ENCODE data around the gene ADD3. TPM values are rescaled to one million over a fixed set of nuclear protein-coding genes. Genes with fewer than 3 reads are reported as not detected.

Gene ADD3
- total and polyA plus RNA-seq, 2 of the 13 experiments (the other 11 are each of a cell fraction or from before 2014, with no cell fraction given), result 44.7 to 57.5 TPM

- Histone ChIP-seq H3K36me3 (replicated peaks in 1 of 2; ENCODE audit: control insufficient read depth in 1 of 2, insufficient read depth in 2 of 2, low read length in 2 of 2) (no peaks in the 10 kb centered on the region), H3K4me2 (ENCODE audit: low read depth, low read length) (no peak overlapping the region), H3K9ac (ENCODE audit: insufficient read depth, low read depth, low read length) (no peak overlapping the region), H3K27me3 (ENCODE audit: control insufficient read depth in 1 of 2, insufficient read depth in 2 of 2, low read length in 2 of 2) (no peaks in the 10 kb centered on the region), H4K20me1 (ENCODE audit: insufficient read depth, low read length) (no peaks in the 10 kb centered on the region), H3K4me3 (replicated peaks in 1 of 3; ENCODE audit: insufficient read depth in 1 of 3, low read depth in 2 of 3, low read length in 3 of 3) (no peak overlapping the region), H3K9me3 (ENCODE audit: low read length) (no peaks in the 10 kb centered on the region), H3K27ac (ENCODE audit: extremely low read length, insufficient read depth, low read length) (no peak overlapping the region), H3K79me2 (ENCODE audit: insufficient read depth, low read length) (no peaks in the 10 kb centered on the region), H3K4me1 (ENCODE audit: insufficient read depth, low read length) (peaks cover 47% of the 10 kb centered on the region), H2AFZ (ENCODE audit: low read length) (no peak overlapping the region)
- 94% methylated on average over 2 of the region's 2 CpGs for WGBS (ENCODE audit: low lambda C conversion rate)
- no TSS peak for BruUV-seq (replicated peaks)
- no peak for ATAC-seq
- CTCF ChIA-PET (ENCODE audit: low intra/inter-chr PET ratio, low total read pairs), result interaction anchor here (1.1 kb wide), 1 partner anchor 95 kb away, joined by 3 read pairs; no protein-coding TSS in a partner anchor
- POLR2A ChIA-PET, result interaction anchor here (6.9 kb wide), 1 partner anchor 29 kb away, joined by 70 read pairs; the partner anchor contains the start of gene ADD3
- no peak for DNase-seq (ENCODE audit: low spot score)
- intact Hi-C loops (cut with micrococcal nuclease; ENCODE audit: unreplicated experiment) (no loop called here), in situ Hi-C loops (cut with HindIII; ENCODE audit: extremely low pct_ligation_motif_present, low pct_unique_long_range_greater_than_20kb) (no loop called here)
- no peak for FAIRE-seq
- TF ChIP-seq NR0B2 (CRISPR knock-in tag; IDR thresholded peaks at IDR 0.05) (no peak), DR1 (CRISPR knock-in tag; IDR thresholded peaks at IDR 0.05) (no peak), ZNF790 (CRISPR knock-in tag; IDR thresholded peaks at IDR 0.05; ENCODE audit: borderline replicate concordance) (no peak), ZNF496 (CRISPR knock-in tag; IDR thresholded peaks at IDR 0.05; ENCODE audit: insufficient replicate concordance) (no peak), SALL2 (CRISPR knock-in tag; IDR thresholded peaks at IDR 0.05) (no peak), ARNTL (CRISPR knock-in tag; IDR thresholded peaks at IDR 0.05) (no peak), ZNF235 (CRISPR knock-in tag; IDR thresholded peaks at IDR 0.05; ENCODE audit: borderline replicate concordance) (no peak), KLF12 (CRISPR knock-in tag; IDR thresholded peaks at IDR 0.05; ENCODE audit: borderline replicate concordance) (no peak), ZFP37 (CRISPR knock-in tag; IDR thresholded peaks at IDR 0.05; ENCODE audit: borderline replicate concordance) (no peak), HNF1A (IDR thresholded peaks at IDR 0.05; ENCODE audit: low read depth) (no peak), HNF1A (CRISPR knock-in tag; IDR thresholded peaks at IDR 0.05; ENCODE audit: borderline replicate concordance) (no peak), KAT2B (IDR thresholded peaks at IDR 0.05; ENCODE audit: borderline replicate concordance, low read depth, low read length) (no peak), SMAD1 (CRISPR knock-in tag; IDR thresholded peaks at IDR 0.05; ENCODE audit: borderline replicate concordance, low read depth) (no peak), ZNF232 (CRISPR knock-in tag; IDR thresholded peaks at IDR 0.05; ENCODE audit: borderline replicate concordance) (no peak), PRDM4 (CRISPR knock-in tag; IDR thresholded peaks at IDR 0.05; ENCODE audit: borderline replicate concordance) (no peak), POLR2AphosphoS2 (IDR thresholded peaks at IDR 0.05; ENCODE audit: low read depth, low read length) (no peak), NFE2L1 (CRISPR knock-in tag; IDR thresholded peaks at IDR 0.05; ENCODE audit: borderline replicate concordance) (no peak)
Measured at GRCh38 chr10:109979215-109979614, 28.6 kb upstream of the ADD3 start.

Measured in HepG2 (cell line).